WERI-Rb-1 (cell line): ENCODE results near the gene LDB1.

Source experiments
- DNase-seq: peaks from one replicate; pipeline ENCODE4 v3.0.0-alpha.2; 2020
- H3K27ac ChIP-seq: fragments of 250-450 bp; sonication (Bioruptor Pico); 2 replicates; pipeline ENCODE4 v1.5.1; 2020; ENCODE audit warnings: mild to moderate bottlenecking, moderate library complexity
- H3K27me3 ChIP-seq: fragments of 250-450 bp; sonication (Bioruptor Pico); 2 replicates; pipeline ENCODE4 v1.5.1; 2021; ENCODE audit warnings: mild to moderate bottlenecking, low read depth, moderate library complexity; ENCODE audit not compliant: insufficient read depth, severe bottlenecking
- H3K36me3 ChIP-seq: fragments of 250-450 bp; sonication (Bioruptor Pico); 2 replicates; pipeline ENCODE4 v1.5.1; 2020; ENCODE audit warnings: mild to moderate bottlenecking, moderate library complexity
- H3K4me3 ChIP-seq: 2 replicates; pipeline ENCODE4 v1.5.1; 2011; ENCODE audit warnings: low read depth, mild to moderate bottlenecking, control low read depth, low read length
- H3K9me3 ChIP-seq: fragments of 250-450 bp; sonication (Bioruptor Pico); 2 replicates; pipeline ENCODE4 v1.5.1; 2021; ENCODE audit warnings: mild to moderate bottlenecking, moderate library complexity; ENCODE audit not compliant: severe bottlenecking
- TF ChIP-seq, protein P1 (sequence below): IDR thresholded peaks from 2 replicates; pipeline ENCODE4 v1.5.1; 2011; ENCODE audit warnings: low read depth, mild to moderate bottlenecking, control low read depth, inconsistent platforms, low read length

Gene LDB1

GRCh38 chr10:102066399-102067088, 53.6 kb downstream of the LDB1 start:
- peak; percentile 91 for DNase-seq
- Histone ChIP-seq H3K9me3 (no peaks in the 10 kb centered on the region), H3K36me3 (peaks cover 2% of the 10 kb centered on the region), H3K4me3 (peak overlapping the region; percentile 85), H3K27ac (peak overlapping the region; percentile 90), H3K27me3 (no peaks in the 10 kb centered on the region)
- TF ChIP-seq, protein P1, sequence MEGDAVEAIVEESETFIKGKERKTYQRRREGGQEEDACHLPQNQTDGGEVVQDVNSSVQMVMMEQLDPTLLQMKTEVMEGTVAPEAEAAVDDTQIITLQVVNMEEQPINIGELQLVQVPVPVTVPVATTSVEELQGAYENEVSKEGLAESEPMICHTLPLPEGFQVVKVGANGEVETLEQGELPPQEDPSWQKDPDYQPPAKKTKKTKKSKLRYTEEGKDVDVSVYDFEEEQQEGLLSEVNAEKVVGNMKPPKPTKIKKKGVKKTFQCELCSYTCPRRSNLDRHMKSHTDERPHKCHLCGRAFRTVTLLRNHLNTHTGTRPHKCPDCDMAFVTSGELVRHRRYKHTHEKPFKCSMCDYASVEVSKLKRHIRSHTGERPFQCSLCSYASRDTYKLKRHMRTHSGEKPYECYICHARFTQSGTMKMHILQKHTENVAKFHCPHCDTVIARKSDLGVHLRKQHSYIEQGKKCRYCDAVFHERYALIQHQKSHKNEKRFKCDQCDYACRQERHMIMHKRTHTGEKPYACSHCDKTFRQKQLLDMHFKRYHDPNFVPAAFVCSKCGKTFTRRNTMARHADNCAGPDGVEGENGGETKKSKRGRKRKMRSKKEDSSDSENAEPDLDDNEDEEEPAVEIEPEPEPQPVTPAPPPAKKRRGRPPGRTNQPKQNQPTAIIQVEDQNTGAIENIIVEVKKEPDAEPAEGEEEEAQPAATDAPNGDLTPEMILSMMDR = no peak

- TF ChIP-seq, protein P1 = no peak
- Histone ChIP-seq H3K9me3 (no peaks in the 10 kb centered on the region), H3K27me3 (no peaks in the 10 kb centered on the region), H3K4me3 (peak overlapping the region; percentile 85), H3K36me3 (peaks cover 2% of the 10 kb centered on the region), H3K27ac (peak overlapping the region; percentile 90)
- peak; percentile 31 for DNase-seq
Observed at GRCh38 chr10:102065561-102066398, 54.4 kb downstream of the LDB1 start.

- H3K27ac ChIP-seq = peak within 1 kb of the TSS; percentile 90
Observed at GRCh38 chr10:102064868-102065560, 55.2 kb downstream of the LDB1 start, which contains the start of gene HPS6. HPS6 (plus strand) TSS chr10:102065349; CDS start chr10:102065475, 126 bp downstream.

GRCh38 chr10:102064503-102064867, 55.7 kb downstream of the LDB1 start:
- H3K36me3 ChIP-seq = no peaks in the 10 kb centered on the region; the same call in none of the 2 replicates
- no peak for DNase-seq
- H3K4me3 ChIP-seq = peak overlapping the region; percentile 85
- peak overlapping the region; percentile 90 for H3K27ac ChIP-seq
- no peaks in the 10 kb centered on the region for H3K27me3 ChIP-seq
- TF ChIP-seq, protein P1 = no peak
- H3K9me3 ChIP-seq = no peaks in the 10 kb centered on the region

More at GRCh38 chr10:102064868-102065560, 55.2 kb downstream of the LDB1 start, which contains the start of gene HPS6:
- peak; percentile 91 for DNase-seq
- Histone ChIP-seq H3K27me3 (no peaks in the 10 kb centered on the region), H3K36me3 (peaks cover under 1% of the 10 kb centered on the region), H3K9me3 (no peaks in the 10 kb centered on the region), H3K4me3 (peak within 1 kb of the TSS; percentile 85)
- TF ChIP-seq, protein P1 = peak; percentile 42

DNA sequence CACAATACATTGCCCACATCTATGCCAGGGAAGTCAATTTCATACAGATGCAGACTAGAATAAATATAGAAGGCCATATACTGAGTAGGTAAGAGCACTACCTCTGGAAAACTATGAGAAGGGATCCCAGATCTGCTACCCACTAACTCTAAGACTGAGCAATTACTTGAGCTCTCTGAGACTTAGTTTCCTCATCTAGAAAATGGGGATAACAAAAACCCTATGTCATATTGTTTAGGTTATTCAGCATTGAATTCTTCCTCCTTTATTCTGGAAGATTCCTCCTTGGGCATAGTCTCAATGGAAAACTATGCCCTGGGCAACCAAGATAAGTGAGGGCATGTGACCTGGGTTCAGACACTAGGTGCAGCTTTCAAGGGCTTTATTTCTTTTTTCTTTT, 60.2 kb downstream of the LDB1 start:
- TF ChIP-seq, protein P1 = no peak
- 0 out of 2 replicates have a peak, but pooled peaks cover 4% of the 10 kb centered on the region for H3K36me3 ChIP-seq
- H3K27me3 ChIP-seq = no peaks in the 10 kb centered on the region
- no peaks in the 10 kb centered on the region for H3K9me3 ChIP-seq
- no peak overlapping the region for H3K4me3 ChIP-seq
- H3K27ac ChIP-seq = no peak overlapping the region
- no peak for DNase-seq
